Measurements from ENCODE around the gene ATG4D. TPM values are rescaled to one million over a fixed set of nuclear protein-coding genes. Genes with fewer than 3 reads are reported as not detected.
"Not testable (repeated sequence)": the region's sequence is repeated elsewhere in the genome, so short reads cannot be mapped to it uniquely, and the experiment has no call there.

The ATG4D gene
- total RNA-seq, 1 experiment from 2014 or later, result 59.4 TPM

DNA sequence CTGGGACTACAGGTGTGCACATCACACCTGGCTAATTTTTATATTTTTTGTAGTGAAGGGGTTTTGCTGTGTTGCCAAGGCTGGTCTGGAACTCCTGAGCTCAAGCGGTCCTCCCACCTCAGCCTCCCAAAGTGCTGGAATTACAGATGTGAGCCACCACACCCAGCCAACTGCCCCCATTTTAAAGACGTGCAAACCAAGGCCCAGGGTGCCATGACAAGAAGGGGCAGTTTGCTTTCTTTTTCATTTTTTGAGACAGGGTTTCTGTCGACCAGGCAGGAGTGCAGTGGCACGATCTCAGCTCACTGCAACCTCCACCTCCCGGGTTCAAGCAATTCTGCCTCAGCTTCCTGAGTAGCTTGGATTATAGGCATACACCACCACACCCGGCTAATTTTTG lies 30.1 kb downstream of the ATG4D start:
- H3K4me3 Mint-ChIP-seq; POLR2A ChIA-PET; H3K9me3 Mint-ChIP-seq; H3K27me3 Mint-ChIP-seq (ENCODE audit: low read depth); H3K4me1 Mint-ChIP-seq; ATAC-seq; H3K27ac Mint-ChIP-seq; DNase-seq (ENCODE audit: low spot score): not testable (repeated sequence)
- CTCF ChIA-PET, result interaction anchor here (1.2 kb wide), 1 partner anchor 122 kb away, joined by 3 read pairs; no protein-coding TSS in a partner anchor
- H3K36me3 Mint-ChIP-seq, result peaks cover 31% of the 10 kb centered on the region

DNA sequence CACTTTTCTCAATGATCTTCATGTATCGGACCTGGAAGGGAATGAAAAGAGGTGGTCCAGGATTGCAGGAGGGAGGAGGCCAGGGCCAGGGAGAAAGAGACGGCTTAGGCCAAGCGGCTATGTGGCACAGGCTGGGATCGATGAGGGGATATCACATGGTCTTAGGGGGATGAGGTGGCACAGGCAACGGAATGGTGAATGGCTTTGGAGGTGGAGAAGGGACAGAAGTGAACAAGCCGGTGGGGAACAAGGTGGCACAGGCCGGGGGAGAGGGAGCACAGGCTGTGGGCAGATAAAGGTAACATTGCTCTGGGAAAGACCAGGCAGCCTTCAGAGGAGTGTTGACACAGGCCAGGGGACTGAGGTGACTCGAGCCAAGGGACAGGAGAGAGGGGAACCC lies 30.8 kb downstream of the ATG4D start:
- Mint-ChIP-seq H3K4me3 (no peak overlapping the region), H3K27ac (no peak overlapping the region), H3K27me3 (ENCODE audit: low read depth) (no peaks in the 10 kb centered on the region), H3K4me1 (peaks cover 3% of the 10 kb centered on the region), H3K36me3 (peaks cover 33% of the 10 kb centered on the region), H3K9me3 (no peaks in the 10 kb centered on the region)
- ChIA-PET CTCF (no interaction called here), POLR2A (no interaction called here)
- no peak for ATAC-seq
- no peak for DNase-seq (ENCODE audit: low spot score)
- TF ChIP-seq MAX (CRISPR knock-in tag; IDR thresholded peaks at IDR 0.05) (no peak), SOX15 (CRISPR knock-in tag; IDR thresholded peaks at IDR 0.05) (no peak), SMAD3 (CRISPR knock-in tag; IDR thresholded peaks at IDR 0.05; ENCODE audit: borderline replicate concordance) (no peak), TP53 (CRISPR knock-in tag; IDR thresholded peaks at IDR 0.05) (no peak), E2F5 (CRISPR knock-in tag; IDR thresholded peaks at IDR 0.05) (no peak), CTCF (IDR thresholded peaks at IDR 0.05) (no peak), ZNF416 (CRISPR knock-in tag; IDR thresholded peaks at IDR 0.05) (no peak), MYBL2 (CRISPR knock-in tag; IDR thresholded peaks at IDR 0.05) (no peak), SMAD4 (CRISPR knock-in tag; IDR thresholded peaks at IDR 0.05) (no peak), HMGXB4 (CRISPR knock-in tag; IDR thresholded peaks at IDR 0.05) (no peak), ATF6 (CRISPR knock-in tag; IDR thresholded peaks at IDR 0.05) (no peak), JAZF1 (CRISPR knock-in tag; IDR thresholded peaks at IDR 0.05) (no peak)
- TF ChIP-seq, protein P1, sequence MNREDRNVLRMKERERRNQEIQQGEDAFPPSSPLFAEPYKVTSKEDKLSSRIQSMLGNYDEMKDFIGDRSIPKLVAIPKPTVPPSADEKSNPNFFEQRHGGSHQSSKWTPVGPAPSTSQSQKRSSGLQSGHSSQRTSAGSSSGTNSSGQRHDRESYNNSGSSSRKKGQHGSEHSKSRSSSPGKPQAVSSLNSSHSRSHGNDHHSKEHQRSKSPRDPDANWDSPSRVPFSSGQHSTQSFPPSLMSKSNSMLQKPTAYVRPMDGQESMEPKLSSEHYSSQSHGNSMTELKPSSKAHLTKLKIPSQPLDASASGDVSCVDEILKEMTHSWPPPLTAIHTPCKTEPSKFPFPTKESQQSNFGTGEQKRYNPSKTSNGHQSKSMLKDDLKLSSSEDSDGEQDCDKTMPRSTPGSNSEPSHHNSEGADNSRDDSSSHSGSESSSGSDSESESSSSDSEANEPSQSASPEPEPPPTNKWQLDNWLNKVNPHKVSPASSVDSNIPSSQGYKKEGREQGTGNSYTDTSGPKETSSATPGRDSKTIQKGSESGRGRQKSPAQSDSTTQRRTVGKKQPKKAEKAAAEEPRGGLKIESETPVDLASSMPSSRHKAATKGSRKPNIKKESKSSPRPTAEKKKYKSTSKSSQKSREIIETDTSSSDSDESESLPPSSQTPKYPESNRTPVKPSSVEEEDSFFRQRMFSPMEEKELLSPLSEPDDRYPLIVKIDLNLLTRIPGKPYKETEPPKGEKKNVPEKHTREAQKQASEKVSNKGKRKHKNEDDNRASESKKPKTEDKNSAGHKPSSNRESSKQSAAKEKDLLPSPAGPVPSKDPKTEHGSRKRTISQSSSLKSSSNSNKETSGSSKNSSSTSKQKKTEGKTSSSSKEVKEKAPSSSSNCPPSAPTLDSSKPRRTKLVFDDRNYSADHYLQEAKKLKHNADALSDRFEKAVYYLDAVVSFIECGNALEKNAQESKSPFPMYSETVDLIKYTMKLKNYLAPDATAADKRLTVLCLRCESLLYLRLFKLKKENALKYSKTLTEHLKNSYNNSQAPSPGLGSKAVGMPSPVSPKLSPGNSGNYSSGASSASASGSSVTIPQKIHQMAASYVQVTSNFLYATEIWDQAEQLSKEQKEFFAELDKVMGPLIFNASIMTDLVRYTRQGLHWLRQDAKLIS (CRISPR knock-in tag; IDR thresholded peaks at IDR 0.05; ENCODE audit: borderline replicate concordance), result no peak
- TF ChIP-seq, protein P2, sequence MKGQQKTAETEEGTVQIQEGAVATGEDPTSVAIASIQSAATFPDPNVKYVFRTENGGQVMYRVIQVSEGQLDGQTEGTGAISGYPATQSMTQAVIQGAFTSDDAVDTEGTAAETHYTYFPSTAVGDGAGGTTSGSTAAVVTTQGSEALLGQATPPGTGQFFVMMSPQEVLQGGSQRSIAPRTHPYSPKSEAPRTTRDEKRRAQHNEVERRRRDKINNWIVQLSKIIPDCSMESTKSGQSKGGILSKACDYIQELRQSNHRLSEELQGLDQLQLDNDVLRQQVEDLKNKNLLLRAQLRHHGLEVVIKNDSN (CRISPR knock-in tag; IDR thresholded peaks at IDR 0.05), result no peak
- TF ChIP-seq, protein P3, sequence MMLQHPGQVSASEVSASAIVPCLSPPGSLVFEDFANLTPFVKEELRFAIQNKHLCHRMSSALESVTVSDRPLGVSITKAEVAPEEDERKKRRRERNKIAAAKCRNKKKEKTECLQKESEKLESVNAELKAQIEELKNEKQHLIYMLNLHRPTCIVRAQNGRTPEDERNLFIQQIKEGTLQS (CRISPR knock-in tag; conservative IDR thresholded peaks at IDR 0.05), result no peak
- TF ChIP-seq, protein P4, sequence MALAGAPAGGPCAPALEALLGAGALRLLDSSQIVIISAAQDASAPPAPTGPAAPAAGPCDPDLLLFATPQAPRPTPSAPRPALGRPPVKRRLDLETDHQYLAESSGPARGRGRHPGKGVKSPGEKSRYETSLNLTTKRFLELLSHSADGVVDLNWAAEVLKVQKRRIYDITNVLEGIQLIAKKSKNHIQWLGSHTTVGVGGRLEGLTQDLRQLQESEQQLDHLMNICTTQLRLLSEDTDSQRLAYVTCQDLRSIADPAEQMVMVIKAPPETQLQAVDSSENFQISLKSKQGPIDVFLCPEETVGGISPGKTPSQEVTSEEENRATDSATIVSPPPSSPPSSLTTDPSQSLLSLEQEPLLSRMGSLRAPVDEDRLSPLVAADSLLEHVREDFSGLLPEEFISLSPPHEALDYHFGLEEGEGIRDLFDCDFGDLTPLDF (CRISPR knock-in tag; IDR thresholded peaks at IDR 0.05), result no peak
